GM21390 (cell line): ENCODE data around the gene ENKUR.

ENCODE experiments used
- ATAC-seq: cut with Tn5 transposase; IDR thresholded peaks from one replicate; pipeline ENCODE4 v1.9.1; 2021; ENCODE audit not compliant: unreplicated experiment

The ENKUR gene

GRCh38 chr10:25015828-25016375, at the start of gene ENKUR:
ENKUR (minus strand) TSS chr10:25016158; CDS start chr10:25015936, 222 bp downstream.
- ATAC-seq = peak; percentile 64

- no peak for ATAC-seq
Observed at GRCh38 chr10:25064401-25064800, 48.4 kb upstream of the ENKUR start.

GRCh38 chr10:25063644-25064043, 47.7 kb upstream of the ENKUR start:
- no peak for ATAC-seq

- ATAC-seq = no peak
Observed at GRCh38 chr10:25063157-25063556, 47.2 kb upstream of the ENKUR start.

- ATAC-seq = no peak
Observed at GRCh38 chr10:25061711-25062449, 45.9 kb upstream of the ENKUR start.

- no peak for ATAC-seq
Observed at GRCh38 chr10:25061125-25061524, 45.2 kb upstream of the ENKUR start.

- no peak for ATAC-seq
Observed at GRCh38 chr10:25059990-25060389, 44.0 kb upstream of the ENKUR start.

GRCh38 chr10:25057886-25058285, 41.9 kb upstream of the ENKUR start:
- no peak for ATAC-seq

- no peak for ATAC-seq
Observed at GRCh38 chr10:25056726-25057125, 40.8 kb upstream of the ENKUR start.

GRCh38 chr10:25052012-25052411, 36.1 kb upstream of the ENKUR start:
- no peak for ATAC-seq

GRCh38 chr10:25050402-25050801, 34.4 kb upstream of the ENKUR start:
- ATAC-seq = no peak

- no peak for ATAC-seq
Observed at GRCh38 chr10:25049966-25050365, 34.0 kb upstream of the ENKUR start.

- no peak for ATAC-seq
Observed at GRCh38 chr10:25048450-25048849, 32.5 kb upstream of the ENKUR start.

- ATAC-seq = no peak
Observed at GRCh38 chr10:25047591-25048301, 31.8 kb upstream of the ENKUR start.

GRCh38 chr10:25047088-25047487, 31.1 kb upstream of the ENKUR start:
- no peak for ATAC-seq

GRCh38 chr10:25046641-25047040, 30.7 kb upstream of the ENKUR start:
- ATAC-seq = no peak

- no peak for ATAC-seq
Observed at GRCh38 chr10:25039531-25039930, 23.6 kb upstream of the ENKUR start.

GRCh38 chr10:25038325-25038724, 22.4 kb upstream of the ENKUR start:
- no peak for ATAC-seq

GRCh38 chr10:25036381-25036780, 20.4 kb upstream of the ENKUR start:
- ATAC-seq = peak; percentile 70

GRCh38 chr10:25029519-25029918, 13.6 kb upstream of the ENKUR start:
- ATAC-seq = no peak

GRCh38 chr10:25028711-25029110, 12.8 kb upstream of the ENKUR start:
- ATAC-seq = no peak

- ATAC-seq = no peak
Observed at GRCh38 chr10:25026463-25026862, 10.5 kb upstream of the ENKUR start.
